Stimulated activated CD8-positive, alpha-beta memory T cell treated with anti-CD3 and anti-CD28 coated beads, Interleukin-12 subunit alpha, Interleukin-12 subunit beta, amount 100 ng/mL, for 4 hours (primary cell): ENCODE data around the gene TRIB2.

Experiments used
- DNase-seq: peaks from one replicate; pipeline ENCODE4 v3.0.0-alpha.2; 2020; ENCODE audit warnings: low read depth

TRIB2 gene

GRCh38 chr2:12700989-12701388 is 15.7 kb upstream of the TRIB2 start:
- no peak for DNase-seq

- no peak for DNase-seq
These were observed 15.0 kb upstream of the TRIB2 start for GRCh38 chr2:12701786-12702167.

- DNase-seq, result no peak
These were observed 14.3 kb upstream of the TRIB2 start for GRCh38 chr2:12702168-12703121.

GRCh38 chr2:12704378-12704777 is 12.4 kb upstream of the TRIB2 start:
- DNase-seq, result no peak

GRCh38 chr2:12705230-12705629 is 11.5 kb upstream of the TRIB2 start:
- no peak for DNase-seq

- no peak for DNase-seq
These were observed 11.0 kb upstream of the TRIB2 start for GRCh38 chr2:12705742-12706141.

GRCh38 chr2:12708508-12709206 is 8.1 kb upstream of the TRIB2 start:
- no peak for DNase-seq

GRCh38 chr2:12709207-12709522 is 7.6 kb upstream of the TRIB2 start:
- no peak for DNase-seq

- DNase-seq, result no peak
These were observed 6.4 kb upstream of the TRIB2 start for GRCh38 chr2:12710301-12710700.

- DNase-seq, result no peak
These were observed 5.4 kb upstream of the TRIB2 start for GRCh38 chr2:12711339-12711738.

- no peak for DNase-seq
These were observed 3.9 kb upstream of the TRIB2 start for GRCh38 chr2:12712881-12713280.

- DNase-seq, result no peak
These were observed 2.1 kb upstream of the TRIB2 start for GRCh38 chr2:12714391-12715221.

- DNase-seq, result no peak
These were observed 1.3 kb upstream of the TRIB2 start for GRCh38 chr2:12715258-12716031.

- DNase-seq, result peak; percentile 60
These were observed 779 bp upstream of the TRIB2 start for GRCh38 chr2:12716032-12716281.

- peak; percentile 30 for DNase-seq
These were observed 667 bp downstream of the TRIB2 start for GRCh38 chr2:12717191-12718014.

- DNase-seq, result peak; percentile 27
These were observed 1.4 kb downstream of the TRIB2 start for GRCh38 chr2:12718015-12718671.

- peak; percentile 22 for DNase-seq
These were observed 2.1 kb downstream of the TRIB2 start for GRCh38 chr2:12718711-12719399.

GRCh38 chr2:12719400-12720277 is 2.9 kb downstream of the TRIB2 start:
- no peak for DNase-seq

GRCh38 chr2:12720278-12720620 is 3.5 kb downstream of the TRIB2 start:
- DNase-seq, result no peak
